HTR-8/SVneo (cell line): ENCODE measurements around the gene TACC2.
A peak's percentile ranks its signal among the peaks of the same experiment; 100 is the strongest.

Source experiments
- DNase-seq: peaks from one replicate; pipeline ENCODE4 v3.0.0; 2011; ENCODE audit warnings: low spot score, mixed read lengths; ENCODE audit not compliant: insufficient read length
- FAIRE-seq: peaks from 2 replicates; lab custom pipeline; 2011; peaks lifted over from hg19 to GRCh38; lab: Jason Lieb, UNC

The TACC2 gene

GRCh38 chr10:122139627-122140170, 150.7 kb downstream of the TACC2 start:
- FAIRE-seq = no peak
- DNase-seq = no peak

- no peak for FAIRE-seq
- no peak for DNase-seq
Observed at GRCh38 chr10:122140461-122140902, 151.5 kb downstream of the TACC2 start.

GRCh38 chr10:122140941-122141623, 152.1 kb downstream of the TACC2 start:
- DNase-seq (peak; percentile 61), FAIRE-seq (peak; percentile 42)

DNA sequence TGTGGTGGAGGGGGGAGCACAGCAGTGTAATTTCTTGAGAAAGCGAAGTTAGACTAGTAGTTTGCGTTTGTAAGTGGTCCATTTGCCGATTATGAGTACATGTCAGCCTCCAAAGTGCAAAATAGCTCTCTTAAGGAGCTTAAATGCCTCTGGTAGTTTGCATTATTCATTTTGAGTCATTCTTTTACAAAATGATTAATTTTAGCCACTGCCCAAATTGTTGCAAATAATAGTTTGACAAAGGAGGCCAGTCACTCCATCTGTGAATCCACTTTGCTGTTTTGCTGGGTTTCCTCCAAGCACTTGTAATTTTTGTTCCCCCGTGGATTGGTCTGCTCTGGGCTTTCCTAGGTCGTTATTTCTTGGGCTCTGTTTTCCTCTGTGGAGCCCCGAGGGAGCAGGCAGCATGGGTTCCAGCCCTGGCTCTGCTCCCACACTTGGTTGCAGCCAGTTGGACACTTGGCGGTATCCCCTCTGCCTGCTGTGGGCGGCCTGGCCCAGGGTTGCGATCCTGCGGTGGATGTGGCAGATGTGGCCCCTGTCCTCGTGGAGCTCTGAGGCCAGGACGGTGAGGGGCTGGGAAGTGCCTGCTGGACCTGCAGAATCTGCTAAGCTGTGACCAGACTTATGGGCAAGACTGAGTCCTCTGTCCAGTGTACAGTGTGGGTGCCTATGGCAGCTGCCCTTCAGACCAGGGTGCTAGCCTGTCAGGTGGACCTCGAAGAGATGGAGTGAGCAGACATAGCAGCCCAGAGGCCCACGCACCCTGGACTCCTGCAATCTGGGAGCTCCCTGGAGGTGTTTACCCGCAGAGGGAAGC, 153.1 kb downstream of the TACC2 start:
- DNase-seq (no peak), FAIRE-seq (no peak)

- DNase-seq = peak; percentile 17
- FAIRE-seq = no peak
Observed at GRCh38 chr10:122142641-122143237, 153.8 kb downstream of the TACC2 start.

DNA sequence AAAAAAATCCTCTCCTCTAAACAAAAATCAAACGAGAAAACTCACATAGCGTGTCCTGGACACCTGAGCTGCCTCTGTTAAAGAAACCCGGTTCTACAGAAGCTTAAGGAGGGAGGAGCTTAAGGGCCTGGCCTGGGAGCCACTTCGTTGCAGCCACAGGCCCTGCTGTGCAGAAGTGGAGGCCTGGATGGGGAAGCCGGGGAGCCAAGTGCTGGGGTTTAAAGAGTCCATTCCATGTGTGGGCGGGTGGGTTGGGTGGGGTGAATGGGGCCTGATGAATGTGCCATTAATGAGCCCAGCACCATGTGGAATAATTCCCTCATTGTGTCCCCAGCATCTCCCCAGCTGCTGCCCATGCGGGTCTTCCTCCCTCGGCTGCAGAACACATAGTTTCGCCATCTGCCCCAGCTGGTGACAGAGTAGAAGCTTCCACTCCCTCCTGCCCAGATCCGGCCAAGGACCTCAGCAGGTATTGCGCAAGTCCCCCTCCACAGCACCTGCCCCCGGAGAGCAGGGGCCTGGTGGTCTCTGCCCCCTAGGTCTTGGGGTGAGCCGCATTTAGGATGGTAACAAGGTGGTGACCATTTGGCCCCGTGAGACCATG, 154.4 kb downstream of the TACC2 start:
- no peak for FAIRE-seq
- DNase-seq = no peak

DNA sequence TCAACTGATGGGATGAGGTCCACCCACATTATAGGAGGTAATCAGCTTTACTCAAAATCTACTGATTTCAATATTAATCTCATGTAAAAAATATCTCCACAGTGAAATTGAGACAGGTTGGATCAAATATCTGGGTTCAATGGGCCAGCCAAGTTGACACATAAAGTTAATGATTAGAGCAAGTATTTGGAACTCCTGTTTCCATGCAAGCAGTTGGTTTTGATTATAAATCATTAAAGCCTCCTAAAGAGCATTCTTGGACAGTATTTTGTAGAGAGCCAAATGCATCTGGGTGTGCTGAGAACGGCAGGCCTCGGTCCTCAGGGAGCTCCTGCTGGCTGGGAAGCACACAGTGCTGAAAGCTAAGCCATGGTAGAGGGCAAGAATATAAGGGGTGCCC, 155.2 kb downstream of the TACC2 start:
- FAIRE-seq = no peak

DNA sequence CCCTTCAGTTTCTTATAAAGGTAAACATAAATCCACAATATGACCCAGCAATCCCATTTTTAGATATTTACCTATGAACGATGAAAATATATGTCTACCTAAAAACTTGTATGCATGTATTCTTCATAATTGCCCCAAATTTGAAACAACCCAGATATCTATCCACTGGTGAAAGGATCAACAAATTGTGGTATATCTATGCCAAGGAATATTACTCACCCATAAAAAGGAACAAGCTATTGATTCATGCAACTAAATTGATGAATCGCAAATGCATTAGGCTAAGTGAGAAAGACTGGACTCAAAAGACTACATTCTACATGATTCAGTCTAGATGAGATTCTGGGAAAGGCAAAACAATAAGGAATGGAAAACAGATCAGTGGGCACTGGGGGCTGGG, 156.2 kb downstream of the TACC2 start:
- FAIRE-seq = no peak
- DNase-seq = no peak

More for the DNA sequence above, 155.2 kb downstream of the TACC2 start:
- no peak for DNase-seq

DNA sequence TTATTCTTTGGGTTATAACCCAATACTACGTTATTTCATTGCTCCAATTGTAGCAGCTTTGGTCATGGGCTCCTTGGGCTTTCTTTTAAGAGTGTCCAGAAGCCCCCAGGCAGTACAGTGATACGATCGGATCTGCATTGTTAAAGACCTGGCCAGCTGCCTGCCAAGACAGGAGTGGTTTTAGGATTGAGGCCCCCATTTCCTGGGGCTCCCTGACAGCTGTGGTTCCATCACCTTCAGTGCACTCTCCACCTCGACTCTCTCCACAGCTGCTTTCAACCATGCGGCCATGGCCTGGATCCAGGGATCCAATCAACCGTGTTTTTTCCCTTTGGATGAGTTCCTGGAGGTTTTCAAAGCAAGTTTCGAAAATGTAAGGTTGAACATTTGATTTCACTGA, 158.7 kb downstream of the TACC2 start:
- FAIRE-seq = no peak
- no peak for DNase-seq

DNA sequence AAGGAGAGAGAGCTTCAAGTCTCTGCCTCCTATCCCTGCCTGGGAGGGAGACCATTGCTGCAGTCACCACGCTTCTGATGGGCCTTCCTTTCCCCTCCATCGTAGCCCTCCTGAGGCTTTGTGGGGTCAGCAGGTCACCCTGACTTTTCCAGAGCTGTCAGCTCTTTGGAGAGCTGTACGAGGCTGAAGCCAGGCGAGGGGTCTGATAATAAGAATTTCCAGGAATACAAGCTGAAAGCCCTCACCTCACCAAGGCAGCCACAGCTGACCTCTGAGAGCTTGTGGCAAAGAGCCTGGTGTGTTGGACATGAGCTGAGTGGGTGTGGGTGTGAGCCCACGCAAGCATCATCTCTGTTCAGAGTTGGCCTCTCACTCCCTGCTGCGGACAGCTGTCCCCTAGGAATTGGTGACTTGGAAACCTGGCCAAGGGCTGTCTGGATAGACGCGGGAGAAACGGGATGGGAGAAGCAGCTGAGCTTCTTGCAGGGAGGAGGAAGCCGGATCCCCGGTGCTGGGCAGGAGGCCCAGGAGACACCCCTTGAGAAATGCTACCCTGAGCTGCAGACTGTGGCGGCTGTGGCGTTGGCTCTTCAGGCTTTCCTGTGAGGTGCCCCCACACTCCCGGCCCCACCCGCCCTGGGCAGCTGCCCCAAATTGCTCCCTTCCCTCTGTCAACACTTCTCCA, 160.1 kb downstream of the TACC2 start:
- DNase-seq = no peak
- no peak for FAIRE-seq

DNA sequence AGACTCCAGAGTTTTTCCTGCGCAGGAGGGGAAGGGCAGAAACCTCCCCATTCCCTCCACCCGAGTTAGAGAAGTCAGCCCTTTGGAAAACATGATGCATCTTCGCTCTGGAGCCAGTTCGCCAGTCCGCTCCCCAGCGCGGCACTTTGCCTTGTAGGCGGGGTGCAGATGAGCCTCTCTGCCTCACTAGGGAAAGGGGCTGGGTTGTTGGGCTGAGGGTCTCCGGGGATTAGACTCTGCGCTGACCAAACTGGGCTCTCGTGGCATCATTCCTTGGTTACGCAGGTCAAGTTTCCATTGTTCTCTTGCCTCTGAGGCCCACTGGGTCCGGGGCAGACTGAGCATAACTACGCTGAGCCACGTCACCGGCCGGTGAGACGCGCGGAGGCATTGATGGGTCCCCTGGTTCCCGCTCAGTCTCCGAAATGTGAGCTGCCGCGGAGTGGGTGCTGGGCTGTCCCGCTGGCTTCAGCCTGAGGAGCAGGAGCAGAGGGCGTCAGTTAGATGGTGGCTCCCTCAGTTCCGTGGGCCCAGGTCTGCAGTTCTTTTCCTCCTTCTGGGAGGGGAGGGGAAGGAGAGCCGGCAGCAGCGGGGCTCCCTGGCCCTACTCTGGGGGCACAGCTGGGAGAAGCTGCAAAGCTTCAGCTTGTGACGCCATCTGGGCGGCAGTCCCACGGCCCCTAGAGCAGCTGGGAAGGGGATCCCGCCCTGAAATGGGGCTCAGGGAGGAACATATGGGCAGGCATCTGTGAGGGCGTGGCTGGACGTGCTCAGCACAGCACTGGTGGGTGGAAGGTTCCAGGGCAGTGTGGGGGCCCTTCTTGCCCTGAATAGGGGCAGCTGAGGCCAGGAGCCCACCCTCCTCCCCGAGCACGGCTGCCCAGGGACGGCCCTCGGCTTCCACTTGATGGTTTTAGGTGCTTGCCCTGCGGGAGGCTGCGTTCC, 160.9 kb downstream of the TACC2 start:
- DNase-seq (no peak), FAIRE-seq (no peak)

- DNase-seq (no peak), FAIRE-seq (no peak)
Observed at GRCh38 chr10:122151121-122151694, 162.2 kb downstream of the TACC2 start.

DNA sequence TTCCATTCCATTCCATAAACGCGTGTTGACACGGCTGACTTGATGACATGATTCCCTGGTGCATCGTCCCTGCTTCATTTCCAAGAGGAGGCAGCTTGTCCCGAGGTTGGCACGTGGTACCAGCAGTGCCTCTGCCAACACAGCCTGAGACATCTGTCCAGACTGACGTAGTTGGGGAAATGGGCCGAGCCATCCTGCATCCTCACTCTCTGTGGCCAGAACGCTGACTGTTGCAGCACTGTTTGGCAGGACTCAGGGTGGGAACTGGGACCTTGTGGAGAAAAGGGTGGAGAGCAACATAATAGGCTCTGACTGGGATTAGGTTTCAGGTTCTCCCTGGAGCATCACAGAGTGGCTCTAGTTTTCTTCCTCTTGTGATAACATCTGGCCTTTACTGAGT, 163.6 kb downstream of the TACC2 start:
- no peak for FAIRE-seq
- DNase-seq = no peak

- FAIRE-seq = no peak
- no peak for DNase-seq
Observed at GRCh38 chr10:122154031-122154544, 165.1 kb downstream of the TACC2 start.

DNA sequence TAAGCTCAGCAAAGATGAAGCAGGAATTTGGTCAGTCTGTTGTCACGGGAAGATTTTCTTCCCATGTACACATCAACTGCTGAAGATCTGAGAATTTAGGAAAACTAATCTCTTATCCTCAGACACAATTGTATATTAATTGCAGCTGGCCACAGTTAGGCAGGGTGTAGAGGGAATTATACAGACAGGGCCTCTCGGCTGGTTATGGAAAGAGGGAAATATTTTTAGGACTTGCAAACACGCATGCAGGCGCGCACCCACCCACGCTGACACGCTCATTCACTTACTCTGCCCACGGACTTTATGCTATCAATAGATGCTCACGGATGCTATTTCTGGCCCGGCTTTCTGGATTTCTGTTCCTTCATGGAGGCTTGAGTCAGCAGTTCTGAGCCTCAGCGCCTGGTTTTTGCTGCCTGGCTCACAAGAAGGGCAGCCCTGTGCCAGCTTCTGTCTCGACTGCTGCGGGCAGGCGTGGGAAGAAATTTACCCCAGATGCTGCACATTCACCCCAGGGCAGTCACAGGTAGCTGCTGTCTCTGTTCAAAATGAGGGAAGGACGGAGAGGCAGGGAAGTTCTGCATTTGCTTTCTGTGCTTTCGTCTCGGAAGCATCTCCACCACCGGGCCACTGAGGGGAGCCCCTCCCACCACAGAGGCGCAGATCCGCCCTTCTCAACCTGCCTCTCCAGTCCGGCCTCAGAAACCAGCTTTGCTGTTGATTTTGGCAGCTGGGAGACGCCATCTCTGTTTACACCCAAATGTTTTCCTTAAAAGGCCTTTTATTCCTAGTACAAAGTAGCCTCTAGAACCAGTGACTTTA, 165.8 kb downstream of the TACC2 start:
- FAIRE-seq (no peak), DNase-seq (no peak)

- DNase-seq (no peak), FAIRE-seq (no peak)
Observed at GRCh38 chr10:122157451-122157850, 168.5 kb downstream of the TACC2 start.

- FAIRE-seq (no peak), DNase-seq (no peak)
Observed at GRCh38 chr10:122158362-122158761, 169.4 kb downstream of the TACC2 start.
